DMS153 treated with DMSO at 0.1 percent for 48 hours (cell line): ENCODE results near the gene ENKUR.
"Not testable (repeated sequence)": the region's sequence is repeated elsewhere in the genome, so short reads cannot be mapped to it uniquely, and the experiment has no call there.

Experiments
- DNase-seq: peaks from one replicate; lab custom pipeline; 2025; ENCODE audit not compliant: unreplicated experiment; lab: John Stamatoyannopoulos, UW

ENKUR gene

GRCh38 chr10:25024528-25024927, 8.6 kb upstream of the ENKUR start:
- no peak for DNase-seq

GRCh38 chr10:25023278-25023677, 7.3 kb upstream of the ENKUR start:
- no peak for DNase-seq

- no peak for DNase-seq
These were observed 2.7 kb upstream of the ENKUR start for GRCh38 chr10:25018703-25019102.

- DNase-seq = no peak
These were observed 1.7 kb upstream of the ENKUR start for GRCh38 chr10:25017661-25018060.

GRCh38 chr10:25017154-25017590, 1.2 kb upstream of the ENKUR start:
- no peak for DNase-seq

- peak; percentile 79 for DNase-seq
These were observed 607 bp upstream of the ENKUR start, which contains the start of gene THNSL1 for GRCh38 chr10:25016376-25017153. Gene THNSL1 (plus strand): TSS chr10:25016612. CDS start chr10:25023224, 6,612 bp downstream.

- no peak for DNase-seq
These were observed 1.4 kb downstream of the ENKUR start for GRCh38 chr10:25014579-25014978.

- DNase-seq = not testable (repeated sequence)
These were observed 4.4 kb downstream of the ENKUR start for GRCh38 chr10:25011591-25011990.

- DNase-seq = no peak
These were observed 17.9 kb downstream of the ENKUR start for GRCh38 chr10:24998044-24998443.

- DNase-seq = no peak
These were observed 20.9 kb downstream of the ENKUR start for GRCh38 chr10:24995072-24995471.

- DNase-seq = no peak
These were observed 22.6 kb downstream of the ENKUR start for GRCh38 chr10:24993237-24993958.

- DNase-seq = no peak
These were observed 23.3 kb downstream of the ENKUR start for GRCh38 chr10:24992512-24993133.

- no peak for DNase-seq
These were observed 24.7 kb downstream of the ENKUR start for GRCh38 chr10:24991298-24991697.

- no peak for DNase-seq
These were observed 26.1 kb downstream of the ENKUR start for GRCh38 chr10:24989867-24990266.

- DNase-seq = no peak
These were observed 26.9 kb downstream of the ENKUR start for GRCh38 chr10:24988831-24989640.

- no peak for DNase-seq
These were observed 31.1 kb downstream of the ENKUR start for GRCh38 chr10:24984906-24985305.

- no peak for DNase-seq
These were observed 32.0 kb downstream of the ENKUR start for GRCh38 chr10:24983946-24984345.

- DNase-seq = no peak
These were observed 32.8 kb downstream of the ENKUR start for GRCh38 chr10:24983130-24983529.

- DNase-seq = no peak
These were observed 33.4 kb downstream of the ENKUR start for GRCh38 chr10:24982319-24983112.

- no peak for DNase-seq
These were observed 34.7 kb downstream of the ENKUR start for GRCh38 chr10:24981161-24981710.
